SU-DHL-6 (cell line): ENCODE measurements around the gene HSD17B12.

Source experiments
- CTCF ChIP-seq: fragments of 200-600 bp; sonication (generic); IDR thresholded peaks from one replicate; pipeline ENCODE4 v1.5.1; 2017; ENCODE audit warnings: antibody characterized with exemption, mild to moderate bottlenecking, low read length, moderate library complexity; ENCODE audit not compliant: insufficient read depth, poor library complexity, severe bottlenecking
- EZH2phosphoT487 ChIP-seq: fragments of 200-600 bp; sonication (generic), shearing (Covaris generic); conservative IDR thresholded peaks from 2 replicates; pipeline ENCODE4 v1.6.1; 2018; ENCODE audit warnings: mild to moderate bottlenecking, antibody characterized with exemption, low read length, moderate library complexity, mixed read lengths

- no peak for TF ChIP-seq CTCF
- no peak for TF ChIP-seq EZH2phosphoT487
These were observed 11.3 kb downstream of the HSD17B12 start for GRCh38 chr11:43691806-43692205.
